Measurements from ENCODE around the gene BCL2L11.

The BCL2L11 gene

GRCh38 chr2:111099402-111099801 is 21.3 kb upstream of the BCL2L11 start:
- no peak overlapping the region for H3K4me3 ChIP-seq (ENCODE audit: low read depth, low read length)
- TF ChIP-seq, protein P1, sequence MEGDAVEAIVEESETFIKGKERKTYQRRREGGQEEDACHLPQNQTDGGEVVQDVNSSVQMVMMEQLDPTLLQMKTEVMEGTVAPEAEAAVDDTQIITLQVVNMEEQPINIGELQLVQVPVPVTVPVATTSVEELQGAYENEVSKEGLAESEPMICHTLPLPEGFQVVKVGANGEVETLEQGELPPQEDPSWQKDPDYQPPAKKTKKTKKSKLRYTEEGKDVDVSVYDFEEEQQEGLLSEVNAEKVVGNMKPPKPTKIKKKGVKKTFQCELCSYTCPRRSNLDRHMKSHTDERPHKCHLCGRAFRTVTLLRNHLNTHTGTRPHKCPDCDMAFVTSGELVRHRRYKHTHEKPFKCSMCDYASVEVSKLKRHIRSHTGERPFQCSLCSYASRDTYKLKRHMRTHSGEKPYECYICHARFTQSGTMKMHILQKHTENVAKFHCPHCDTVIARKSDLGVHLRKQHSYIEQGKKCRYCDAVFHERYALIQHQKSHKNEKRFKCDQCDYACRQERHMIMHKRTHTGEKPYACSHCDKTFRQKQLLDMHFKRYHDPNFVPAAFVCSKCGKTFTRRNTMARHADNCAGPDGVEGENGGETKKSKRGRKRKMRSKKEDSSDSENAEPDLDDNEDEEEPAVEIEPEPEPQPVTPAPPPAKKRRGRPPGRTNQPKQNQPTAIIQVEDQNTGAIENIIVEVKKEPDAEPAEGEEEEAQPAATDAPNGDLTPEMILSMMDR (IDR thresholded peaks at IDR 0.05; ENCODE audit: borderline replicate concordance, insufficient read depth, low read depth, low read length): no peak

DNA sequence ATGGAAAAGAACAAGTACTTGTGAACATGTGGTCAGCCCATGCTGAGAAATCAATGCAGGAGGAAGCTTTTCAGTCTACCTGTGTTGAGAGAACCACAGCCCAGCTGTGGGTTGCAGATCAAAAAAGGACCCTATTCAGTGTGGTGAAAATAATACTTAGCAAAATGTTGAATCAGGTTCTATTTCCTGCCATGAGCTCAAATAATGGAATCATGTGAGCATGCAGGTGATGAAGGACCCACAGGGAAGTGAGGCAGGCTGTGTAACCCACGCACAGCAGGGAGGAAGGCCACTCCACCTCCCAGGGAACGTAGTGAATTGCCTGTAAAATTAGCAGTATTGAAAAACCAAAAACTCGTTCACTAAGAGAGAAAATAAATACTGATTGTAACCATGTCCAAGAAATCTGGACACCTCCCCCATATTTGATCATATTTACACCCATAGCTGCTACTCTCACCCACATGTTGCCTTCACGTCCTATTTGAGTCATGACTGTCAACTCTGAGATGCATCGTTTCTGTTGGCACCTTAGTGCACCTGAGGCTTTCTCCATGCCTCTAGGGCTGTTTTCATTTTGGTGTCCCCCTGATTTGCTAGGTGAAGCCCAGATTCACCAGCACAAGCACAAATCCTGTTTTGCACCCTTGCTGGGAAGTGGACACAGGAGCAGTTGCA is 20.5 kb upstream of the BCL2L11 start:
- H3K4me3 ChIP-seq (ENCODE audit: low read depth, low read length): no peak overlapping the region
- TF ChIP-seq, protein P1 (IDR thresholded peaks at IDR 0.05; ENCODE audit: borderline replicate concordance, insufficient read depth, low read depth, low read length): no peak

DNA sequence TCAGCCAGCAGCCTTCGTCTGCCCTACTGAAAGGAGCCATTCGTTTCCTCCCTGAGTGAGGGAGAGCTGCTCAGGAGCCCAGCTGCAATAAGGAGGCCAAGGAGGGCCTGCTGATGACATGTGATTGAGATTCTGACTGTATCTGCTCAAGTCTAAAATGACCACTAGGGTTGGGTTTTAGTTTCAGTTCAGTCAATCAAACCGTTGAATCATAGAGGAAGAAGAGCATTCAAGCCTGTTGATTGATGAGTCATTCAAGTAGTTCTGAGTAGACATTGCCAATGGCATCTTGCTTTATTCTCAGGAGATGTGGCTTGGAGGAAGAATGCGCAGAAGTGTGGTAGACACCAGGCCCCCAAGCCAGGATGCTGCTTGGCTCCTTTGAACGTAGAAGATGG is 19.9 kb upstream of the BCL2L11 start:
- no peak overlapping the region for H3K4me3 ChIP-seq (ENCODE audit: low read depth, low read length)
- TF ChIP-seq, protein P1 (IDR thresholded peaks at IDR 0.05; ENCODE audit: borderline replicate concordance, insufficient read depth, low read depth, low read length): 0 out of 2 replicates have a peak, but pooled peaks have one; percentile 14

- TF ChIP-seq, protein P1 (IDR thresholded peaks at IDR 0.05; ENCODE audit: borderline replicate concordance, insufficient read depth, low read depth, low read length): no peak
- H3K4me3 ChIP-seq (ENCODE audit: low read depth, low read length): no peak overlapping the region
Measured at GRCh38 chr2:111101592-111101991, 19.1 kb upstream of the BCL2L11 start.

- H3K4me3 ChIP-seq (ENCODE audit: low read depth, low read length): no peak overlapping the region
- TF ChIP-seq, protein P1 (IDR thresholded peaks at IDR 0.05; ENCODE audit: borderline replicate concordance, insufficient read depth, low read depth, low read length): no peak
Measured at GRCh38 chr2:111102216-111102615, 18.5 kb upstream of the BCL2L11 start.

DNA sequence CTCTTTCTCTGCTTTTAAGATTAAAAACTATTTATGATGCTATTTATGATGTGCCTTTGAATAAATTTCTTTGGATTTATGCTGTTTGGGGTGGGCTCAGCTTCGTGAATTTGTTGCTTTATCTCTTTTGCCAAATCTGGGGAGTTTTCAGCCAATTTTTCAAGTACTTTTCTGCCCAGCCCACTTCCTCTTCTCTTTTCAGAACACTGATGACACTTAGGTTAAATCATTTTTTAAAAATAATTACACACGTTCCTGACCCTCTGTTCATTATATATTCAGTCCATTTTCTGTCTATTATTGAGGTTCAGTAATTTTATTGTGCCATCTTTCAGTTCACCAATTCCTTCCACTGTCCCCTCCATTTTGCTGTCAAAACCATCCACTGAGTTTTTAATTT is 14.8 kb upstream of the BCL2L11 start:
- TF ChIP-seq, protein P1 (IDR thresholded peaks at IDR 0.05; ENCODE audit: borderline replicate concordance, insufficient read depth, low read depth, low read length): no peak
- H3K4me3 ChIP-seq (ENCODE audit: low read depth, low read length): no peak overlapping the region

DNA sequence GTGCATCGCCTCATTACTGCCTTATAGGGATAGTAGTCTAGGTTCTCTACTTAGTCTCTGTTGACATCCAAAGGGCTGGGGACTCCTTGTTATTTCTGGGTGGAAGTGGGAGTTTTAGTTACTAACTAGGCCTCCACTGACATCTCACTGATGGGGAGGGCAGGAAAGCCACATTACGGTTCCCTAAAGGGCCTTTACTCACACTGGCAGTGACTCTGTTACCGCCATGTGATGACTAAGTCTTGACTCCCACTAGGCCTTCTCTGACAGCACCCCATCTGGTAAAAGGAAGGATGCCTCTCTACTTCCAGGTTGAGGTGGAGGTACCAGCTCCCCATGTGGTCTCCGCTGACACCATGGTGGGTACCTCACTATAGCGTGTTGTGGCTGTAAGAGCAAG is 14.0 kb upstream of the BCL2L11 start:
- TF ChIP-seq, protein P1 (IDR thresholded peaks at IDR 0.05; ENCODE audit: borderline replicate concordance, insufficient read depth, low read depth, low read length): no peak
- no peak overlapping the region for H3K4me3 ChIP-seq (ENCODE audit: low read depth, low read length)

All from GM12875 (cell line).